ENCODE data around the gene DSC3. TPM values are rescaled to one million over a fixed set of nuclear protein-coding genes. Genes with fewer than 3 reads are reported as not detected.

The DSC3 gene
- total and polyA plus RNA-seq, 2 donors (not counting 3 experiments of a cell fraction or from before 2014, with no cell fraction given), result 0.04 to 0.18 TPM

DNA sequence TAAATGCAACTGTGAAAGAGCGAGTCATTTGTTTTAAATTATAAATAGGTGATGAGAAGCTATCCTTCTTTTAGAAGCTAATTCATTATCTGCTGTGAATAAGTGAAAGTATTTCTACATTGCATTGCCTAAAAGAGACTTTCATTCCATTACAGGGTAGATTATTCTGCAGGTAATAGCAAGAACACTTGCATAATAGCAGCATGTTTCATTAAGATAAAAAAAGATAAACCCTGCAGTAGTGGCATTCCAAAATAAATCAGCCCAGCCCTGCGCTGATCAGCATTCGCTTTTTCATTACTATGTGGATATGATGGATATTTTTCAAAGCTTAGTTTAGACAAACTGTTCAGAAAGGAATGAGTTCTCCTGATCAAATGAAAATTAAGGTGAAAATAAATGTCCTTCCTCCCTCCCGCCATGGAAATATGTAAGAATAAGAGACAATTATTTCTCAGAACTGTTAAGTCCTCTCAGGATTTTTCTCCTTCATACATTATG, 72.8 kb downstream of the DSC3 start:
- no peaks in the 10 kb centered on the region for H3K9me1 ChIP-seq (replicated peaks; ENCODE audit: control insufficient read depth, extremely low read depth, insufficient read depth, low read length)
- CTCF ChIA-PET, result interaction anchor here (1.3 to 2.2 kb wide), 2 partner anchors 1008 to 1095 kb away, joined by 4 to 7 read pairs; no protein-coding TSS in a partner anchor
- DNase-seq (ENCODE audit: low read depth, low spot score) (no peak), FAIRE-seq (no peak)
- no peak overlapping the region for H3K4me3 ChIP-seq (replicated peaks in 1 of 3; ENCODE audit: insufficient read depth in 1 of 3, low read depth in 1 of 3, low read length in 3 of 3)
- H3K27ac ChIP-seq (ENCODE audit: insufficient read depth, low read depth, low read length), result no peak overlapping the region
- no peaks in the 10 kb centered on the region for H3K79me2 ChIP-seq (ENCODE audit: control insufficient read depth, insufficient read depth, low read length)
- H4K20me1 ChIP-seq (replicated peaks; ENCODE audit: control insufficient read depth, extremely low read depth, insufficient read depth, low read length), result no peaks in the 10 kb centered on the region
- no peaks in the 10 kb centered on the region for H3K9me3 ChIP-seq (replicated peaks; ENCODE audit: control insufficient read depth, insufficient read depth, low read length)
- no peak overlapping the region for H3K9ac ChIP-seq (replicated peaks; ENCODE audit: extremely low read depth, insufficient read depth, low read length)
- dilution Hi-C loops (cut with MboI; ENCODE audit: extremely low pct_ligation_motif_present, low sequenced_read_pairs), result no loop called here
- H3K4me1 ChIP-seq (ENCODE audit: control insufficient read depth, extremely low read depth, insufficient read depth, low read length), result no peaks in the 10 kb centered on the region
- H3K27me3 ChIP-seq (ENCODE audit: control insufficient read depth in 2 of 2, insufficient read depth in 2 of 2, low read length in 2 of 2), result no peaks in the 10 kb centered on the region
- no peak for TF ChIP-seq POLR2AphosphoS5 (IDR thresholded peaks at IDR 0.05; ENCODE audit: insufficient read depth, low read depth, low read length)
- TF ChIP-seq EZH2 (IDR thresholded peaks at IDR 0.05; ENCODE audit: borderline replicate concordance, low read depth, low read length, severe bottlenecking), result no peak
- no TSS peak for BruUV-seq (replicated peaks)
- no peak overlapping the region for H3K4me2 ChIP-seq (ENCODE audit: insufficient read depth, low read length)
- no peak overlapping the region for H2AFZ ChIP-seq (ENCODE audit: low read depth, low read length)
- no peaks in the 10 kb centered on the region for H3K36me3 ChIP-seq (ENCODE audit: control insufficient read depth in 2 of 2, extremely low read depth in 1 of 2, insufficient read depth in 2 of 2, low read length in 2 of 2)
- POLR2A ChIA-PET, result no interaction called here
- intact Hi-C loops (cut with micrococcal nuclease), result loop anchor here (5.0 kb wide), 3 partner anchors 588 to 1008 kb away; no protein-coding TSS in a partner anchor

DNA sequence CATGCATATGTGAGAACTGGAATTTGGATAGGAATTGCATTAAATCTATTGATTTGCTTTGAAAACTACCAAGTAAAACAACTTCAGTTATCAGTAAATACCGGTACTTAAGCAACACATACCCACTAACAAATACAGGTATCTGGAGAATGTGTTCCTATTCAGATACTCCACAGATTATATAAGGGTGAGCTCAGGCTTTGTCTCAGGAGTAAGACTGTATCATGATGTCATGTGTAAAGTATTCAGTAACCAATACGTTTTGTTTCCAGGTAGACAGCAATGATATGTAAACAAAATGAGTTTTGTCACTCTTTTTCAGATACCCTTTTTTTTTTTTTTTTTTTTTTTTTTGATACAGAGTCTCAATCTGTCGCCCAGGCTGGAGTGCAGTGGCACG, 74.8 kb downstream of the DSC3 start:
- dilution Hi-C loops (cut with MboI; ENCODE audit: extremely low pct_ligation_motif_present, low sequenced_read_pairs), result no loop called here
- BruUV-seq (replicated peaks), result no TSS peak

More for the DNA sequence above, 74.8 kb downstream of the DSC3 start:
- Histone ChIP-seq H3K9ac (replicated peaks; ENCODE audit: extremely low read depth, insufficient read depth, low read length) (no peak overlapping the region), H3K27ac (ENCODE audit: insufficient read depth, low read depth, low read length) (no peak overlapping the region), H4K20me1 (replicated peaks; ENCODE audit: control insufficient read depth, extremely low read depth, insufficient read depth, low read length) (no peaks in the 10 kb centered on the region), H2AFZ (ENCODE audit: low read depth, low read length) (no peak overlapping the region), H3K36me3 (ENCODE audit: control insufficient read depth in 2 of 2, extremely low read depth in 1 of 2, insufficient read depth in 2 of 2, low read length in 2 of 2) (no peaks in the 10 kb centered on the region), H3K4me1 (ENCODE audit: control insufficient read depth, extremely low read depth, insufficient read depth, low read length) (peaks cover 2% of the 10 kb centered on the region), H3K9me3 (replicated peaks; ENCODE audit: control insufficient read depth, insufficient read depth, low read length) (no peaks in the 10 kb centered on the region), H3K4me2 (ENCODE audit: insufficient read depth, low read length) (no peak overlapping the region), H3K9me1 (replicated peaks; ENCODE audit: control insufficient read depth, extremely low read depth, insufficient read depth, low read length) (no peaks in the 10 kb centered on the region), H3K79me2 (ENCODE audit: control insufficient read depth, insufficient read depth, low read length) (no peaks in the 10 kb centered on the region), H3K4me3 (replicated peaks in 1 of 3; ENCODE audit: insufficient read depth in 1 of 3, low read depth in 1 of 3, low read length in 3 of 3) (no peak overlapping the region), H3K27me3 (ENCODE audit: control insufficient read depth in 2 of 2, insufficient read depth in 2 of 2, low read length in 2 of 2) (no peaks in the 10 kb centered on the region)
- no peak for DNase-seq (ENCODE audit: low read depth, low spot score)
- intact Hi-C loops (cut with micrococcal nuclease), result no loop called here
- ChIA-PET POLR2A (no interaction called here), CTCF (interaction anchor here (1.4 kb wide), 1 partner anchor 1093 kb away, joined by 6 read pairs; no protein-coding TSS in a partner anchor)
- FAIRE-seq, result no peak
- TF ChIP-seq FOS (IDR thresholded peaks at IDR 0.05; ENCODE audit: borderline replicate concordance, insufficient read depth, low read length), result no peak
- TF ChIP-seq, protein P1, sequence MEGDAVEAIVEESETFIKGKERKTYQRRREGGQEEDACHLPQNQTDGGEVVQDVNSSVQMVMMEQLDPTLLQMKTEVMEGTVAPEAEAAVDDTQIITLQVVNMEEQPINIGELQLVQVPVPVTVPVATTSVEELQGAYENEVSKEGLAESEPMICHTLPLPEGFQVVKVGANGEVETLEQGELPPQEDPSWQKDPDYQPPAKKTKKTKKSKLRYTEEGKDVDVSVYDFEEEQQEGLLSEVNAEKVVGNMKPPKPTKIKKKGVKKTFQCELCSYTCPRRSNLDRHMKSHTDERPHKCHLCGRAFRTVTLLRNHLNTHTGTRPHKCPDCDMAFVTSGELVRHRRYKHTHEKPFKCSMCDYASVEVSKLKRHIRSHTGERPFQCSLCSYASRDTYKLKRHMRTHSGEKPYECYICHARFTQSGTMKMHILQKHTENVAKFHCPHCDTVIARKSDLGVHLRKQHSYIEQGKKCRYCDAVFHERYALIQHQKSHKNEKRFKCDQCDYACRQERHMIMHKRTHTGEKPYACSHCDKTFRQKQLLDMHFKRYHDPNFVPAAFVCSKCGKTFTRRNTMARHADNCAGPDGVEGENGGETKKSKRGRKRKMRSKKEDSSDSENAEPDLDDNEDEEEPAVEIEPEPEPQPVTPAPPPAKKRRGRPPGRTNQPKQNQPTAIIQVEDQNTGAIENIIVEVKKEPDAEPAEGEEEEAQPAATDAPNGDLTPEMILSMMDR (IDR thresholded peaks at IDR 0.05; ENCODE audit: extremely low read depth in 1 of 2, insufficient read depth in 1 of 2, low read depth in 1 of 2, low read length in 2 of 2), result no peak
- TF ChIP-seq POLR2AphosphoS5 (IDR thresholded peaks at IDR 0.05; ENCODE audit: insufficient read depth, low read depth, low read length), result no peak
- TF ChIP-seq GATA2 (IDR thresholded peaks at IDR 0.05; ENCODE audit: insufficient read depth, insufficient read length, low read depth, low read length), result no peak
- no peak for TF ChIP-seq EZH2 (IDR thresholded peaks at IDR 0.05; ENCODE audit: borderline replicate concordance, low read depth, low read length, severe bottlenecking)
- TF ChIP-seq MYC (IDR thresholded peaks at IDR 0.05; ENCODE audit: low read depth, low read length), result no peak
- TF ChIP-seq JUN (IDR thresholded peaks at IDR 0.05; ENCODE audit: borderline replicate concordance, insufficient read depth, insufficient read length, low read depth), result no peak
- TF ChIP-seq POLR2A (IDR thresholded peaks at IDR 0.05; ENCODE audit: low read depth, low read length), result no peak
- TF ChIP-seq, protein P2, sequence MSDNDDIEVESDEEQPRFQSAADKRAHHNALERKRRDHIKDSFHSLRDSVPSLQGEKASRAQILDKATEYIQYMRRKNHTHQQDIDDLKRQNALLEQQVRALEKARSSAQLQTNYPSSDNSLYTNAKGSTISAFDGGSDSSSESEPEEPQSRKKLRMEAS (IDR thresholded peaks at IDR 0.05; ENCODE audit: insufficient read depth, insufficient read length), result no peak
